Measurements from ENCODE around the gene KHSRP.

DNA sequence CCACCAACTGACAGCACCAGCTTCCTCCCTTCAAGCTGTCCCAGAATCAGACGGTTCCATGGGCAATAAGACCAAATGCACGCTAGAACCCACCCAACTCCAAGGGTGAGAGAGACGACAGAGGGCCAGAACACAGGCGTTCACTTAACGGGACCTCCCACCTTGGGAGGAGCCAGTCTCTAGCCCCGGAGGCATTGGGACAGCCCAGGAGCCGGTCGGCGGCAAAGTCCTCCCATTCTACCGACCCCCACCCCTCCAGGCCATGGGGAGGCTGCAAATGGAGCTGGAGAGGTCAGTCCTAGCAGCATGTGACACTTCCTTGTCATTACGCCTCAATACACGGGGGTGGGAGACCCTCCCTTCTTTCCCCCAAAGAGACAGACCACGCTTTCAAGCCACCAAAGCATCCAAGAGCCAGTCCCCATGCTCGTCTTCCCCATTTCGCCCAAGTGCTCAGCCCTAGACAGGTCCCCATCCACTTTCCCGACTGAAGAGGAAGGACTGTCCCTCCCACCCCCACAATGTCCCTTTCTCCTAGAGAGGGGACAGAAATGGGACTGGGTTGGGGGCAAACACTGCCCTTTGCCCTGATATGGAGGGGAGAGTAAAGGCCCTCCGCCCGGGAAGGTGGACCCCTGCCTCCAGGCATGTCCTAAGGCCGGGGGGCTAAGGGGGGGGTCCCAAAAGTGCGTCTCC lies 964 bp downstream of the KHSRP start:
- TF ChIP-seq, protein P1, sequence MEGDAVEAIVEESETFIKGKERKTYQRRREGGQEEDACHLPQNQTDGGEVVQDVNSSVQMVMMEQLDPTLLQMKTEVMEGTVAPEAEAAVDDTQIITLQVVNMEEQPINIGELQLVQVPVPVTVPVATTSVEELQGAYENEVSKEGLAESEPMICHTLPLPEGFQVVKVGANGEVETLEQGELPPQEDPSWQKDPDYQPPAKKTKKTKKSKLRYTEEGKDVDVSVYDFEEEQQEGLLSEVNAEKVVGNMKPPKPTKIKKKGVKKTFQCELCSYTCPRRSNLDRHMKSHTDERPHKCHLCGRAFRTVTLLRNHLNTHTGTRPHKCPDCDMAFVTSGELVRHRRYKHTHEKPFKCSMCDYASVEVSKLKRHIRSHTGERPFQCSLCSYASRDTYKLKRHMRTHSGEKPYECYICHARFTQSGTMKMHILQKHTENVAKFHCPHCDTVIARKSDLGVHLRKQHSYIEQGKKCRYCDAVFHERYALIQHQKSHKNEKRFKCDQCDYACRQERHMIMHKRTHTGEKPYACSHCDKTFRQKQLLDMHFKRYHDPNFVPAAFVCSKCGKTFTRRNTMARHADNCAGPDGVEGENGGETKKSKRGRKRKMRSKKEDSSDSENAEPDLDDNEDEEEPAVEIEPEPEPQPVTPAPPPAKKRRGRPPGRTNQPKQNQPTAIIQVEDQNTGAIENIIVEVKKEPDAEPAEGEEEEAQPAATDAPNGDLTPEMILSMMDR (IDR thresholded peaks at IDR 0.05; ENCODE audit: low read depth, low read length), result no peak
- TF ChIP-seq, protein P2, sequence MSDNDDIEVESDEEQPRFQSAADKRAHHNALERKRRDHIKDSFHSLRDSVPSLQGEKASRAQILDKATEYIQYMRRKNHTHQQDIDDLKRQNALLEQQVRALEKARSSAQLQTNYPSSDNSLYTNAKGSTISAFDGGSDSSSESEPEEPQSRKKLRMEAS (IDR thresholded peaks at IDR 0.05; ENCODE audit: low read depth, low read length), result no peak
